Calu3 (cell line): ENCODE data around the gene MYO1H. TPM values are rescaled to one million over a fixed set of nuclear protein-coding genes. Genes with fewer than 3 reads are reported as not detected.
A peak's percentile ranks its signal among the peaks of the same experiment; 100 is the strongest.

Experiments used
- BruUV-seq: library from RNA; stranded (reverse); fragments of 400-500 nt; replicated peaks from 2 replicates; lab custom pipeline; 2021; lab: Mats Ljungman, UMichigan
- CTCF ChIA-PET: fragments of 300-600 bp; sonication (Branson Sonifier 250); formaldehyde crosslinking; loops from one replicate; lab custom pipeline; 2022; ENCODE audit warnings: antibody characterized with exemption; lab: Charles Lee
- DNase-seq: peaks from one replicate; pipeline ENCODE4 v3.0.0; 2022
- H3K27ac Mint-ChIP-seq: one replicate; pipeline ENCODE4 v1.8.0; 2022; ENCODE audit warnings: mixed read lengths; ENCODE audit not compliant: unreplicated experiment
- H3K27me3 Mint-ChIP-seq: one replicate; pipeline ENCODE4 v1.8.0; 2022; ENCODE audit warnings: mixed read lengths; ENCODE audit not compliant: unreplicated experiment
- H3K36me3 Mint-ChIP-seq: one replicate; pipeline ENCODE4 v1.8.0; 2022; ENCODE audit warnings: mild to moderate bottlenecking, moderate library complexity, mixed read lengths; ENCODE audit not compliant: insufficient read depth, unreplicated experiment
- H3K4me1 Mint-ChIP-seq: one replicate; pipeline ENCODE4 v1.8.0; 2022; ENCODE audit warnings: mild to moderate bottlenecking, low read depth, mixed read lengths; ENCODE audit not compliant: unreplicated experiment
- H3K4me3 Mint-ChIP-seq: one replicate; pipeline ENCODE4 v1.8.0; 2022; ENCODE audit warnings: mild to moderate bottlenecking, low read depth, moderate library complexity, mixed read lengths; ENCODE audit not compliant: unreplicated experiment
- H3K9me3 Mint-ChIP-seq: one replicate; pipeline ENCODE4 v1.8.0; 2022; ENCODE audit warnings: low read depth, mixed read lengths; ENCODE audit not compliant: unreplicated experiment
- CTCF ChIP-seq: fragments of 200-600 bp; IDR thresholded peaks from one replicate; pipeline ENCODE4 v1.8.0; 2022; ENCODE audit warnings: antibody characterized with exemption; ENCODE audit not compliant: unreplicated experiment
- intact Hi-C: fragments of 100-400 bp; cut with micrococcal nuclease; formaldehyde crosslinking; loops from one replicate; pipeline ENCODE4 v1.10.0; 2022; ENCODE audit not compliant: unreplicated experiment
- total RNA-seq: library from RNA; stranded (reverse); gene quantifications from 2 replicates; pipeline ENCODE4 v1.2.3, GENCODE V29; 2022

The MYO1H gene
- total RNA-seq, 1 experiment from 2014 or later, result not detected

GRCh38 chr12:109460538-109460937 lies 112.8 kb downstream of the MYO1H start:
- Mint-ChIP-seq H3K4me3 (no peak overlapping the region), H3K4me1 (peaks cover 46% of the 10 kb centered on the region), H3K36me3 (peaks cover 58% of the 10 kb centered on the region)

GRCh38 chr12:109461049-109461845 lies 113.5 kb downstream of the MYO1H start:
- H3K36me3 Mint-ChIP-seq, result peaks cover 51% of the 10 kb centered on the region
- peaks cover 47% of the 10 kb centered on the region for H3K4me1 Mint-ChIP-seq
- H3K27ac Mint-ChIP-seq, result peak overlapping the region; percentile 87
- H3K9me3 Mint-ChIP-seq, result no peaks in the 10 kb centered on the region
- H3K4me3 Mint-ChIP-seq, result peak overlapping the region; percentile 10
- H3K27me3 Mint-ChIP-seq, result no peaks in the 10 kb centered on the region
- no peak for TF ChIP-seq CTCF
- CTCF ChIA-PET, result interaction anchor here (0.6 to 1.0 kb wide), 4 partner anchors 9 to 769 kb away, joined by 3 to 4 read pairs (median 4); no protein-coding TSS in a partner anchor
- intact Hi-C loops, result no loop called here
- peak; percentile 39 for DNase-seq
- BruUV-seq, result no TSS peak

More at GRCh38 chr12:109460538-109460937, 112.8 kb downstream of the MYO1H start:
- Mint-ChIP-seq H3K9me3 (no peaks in the 10 kb centered on the region), H3K27me3 (no peaks in the 10 kb centered on the region), H3K27ac (no peak overlapping the region)
- CTCF ChIA-PET, result interaction anchor here (1.0 kb wide), 1 partner anchor 28 kb away, joined by 4 read pairs; no protein-coding TSS in a partner anchor
- no peak for TF ChIP-seq CTCF
- no peak for DNase-seq
- intact Hi-C loops, result no loop called here
- BruUV-seq, result no TSS peak

GRCh38 chr12:109461846-109462756 lies 114.4 kb downstream of the MYO1H start:
- no TSS peak for BruUV-seq
- peak; percentile 54 for DNase-seq
- Mint-ChIP-seq H3K9me3 (no peaks in the 10 kb centered on the region), H3K4me1 (peaks cover 47% of the 10 kb centered on the region), H3K4me3 (peak overlapping the region; percentile 49), H3K27ac (peak overlapping the region; percentile 87), H3K36me3 (peaks cover 46% of the 10 kb centered on the region), H3K27me3 (no peaks in the 10 kb centered on the region)
- intact Hi-C loops, result loop anchor here (2.0 kb wide), 1 partner anchor 29 kb away; no protein-coding TSS in a partner anchor
- CTCF ChIA-PET, result interaction anchor here (0.6 to 2.1 kb wide), 7 partner anchors 9 to 542 kb away, joined by 3 to 11 read pairs (median 4); no protein-coding TSS in a partner anchor
- no peak for TF ChIP-seq CTCF
